ELF-1 (cell line): Measurements from ENCODE around the gene COLEC11.

ENCODE experiments used
- DNase-seq: peaks from one replicate; pipeline ENCODE4 v3.0.0-alpha.2; 2016; ENCODE audit warnings: low read depth, low spot score

COLEC11 gene

DNA sequence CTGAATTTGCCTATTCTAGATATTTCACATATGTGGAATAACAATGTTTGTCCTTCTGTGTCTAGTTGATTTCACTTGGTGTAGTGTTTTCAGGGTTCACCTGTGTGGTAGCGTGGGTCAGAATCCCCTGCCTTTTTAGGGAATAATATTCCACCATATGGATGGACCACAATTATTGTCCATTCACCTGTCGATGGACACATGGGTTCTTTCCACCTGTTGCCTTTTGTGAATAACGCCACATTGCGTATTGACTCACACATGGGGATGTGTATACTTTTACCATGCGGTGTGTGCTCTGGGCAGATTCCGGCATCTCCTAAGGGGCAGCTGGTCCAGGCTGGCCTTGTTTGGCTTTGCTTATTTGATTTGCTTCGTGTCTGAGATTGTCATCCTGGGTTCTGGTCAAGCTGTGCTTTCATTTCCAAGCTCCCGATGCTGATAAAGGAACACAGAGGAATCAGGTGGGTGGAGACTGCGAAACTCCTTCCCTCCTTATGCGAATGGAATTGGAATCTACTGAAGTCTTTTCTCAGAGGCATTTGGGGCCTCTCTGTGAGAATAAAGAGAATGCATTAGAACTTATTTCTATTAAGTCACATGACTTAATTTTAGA, 44.2 kb downstream of the COLEC11 start:
- DNase-seq: no peak

GRCh38 chr2:3639653-3640052, 44.7 kb downstream of the COLEC11 start:
- peak; percentile 1 for DNase-seq

- DNase-seq: peak; percentile 0
Measured at GRCh38 chr2:3641181-3641580, 46.3 kb downstream of the COLEC11 start.

- peak; percentile 1 for DNase-seq
Measured at GRCh38 chr2:3641841-3642421, 47.0 kb downstream of the COLEC11 start.

DNA sequence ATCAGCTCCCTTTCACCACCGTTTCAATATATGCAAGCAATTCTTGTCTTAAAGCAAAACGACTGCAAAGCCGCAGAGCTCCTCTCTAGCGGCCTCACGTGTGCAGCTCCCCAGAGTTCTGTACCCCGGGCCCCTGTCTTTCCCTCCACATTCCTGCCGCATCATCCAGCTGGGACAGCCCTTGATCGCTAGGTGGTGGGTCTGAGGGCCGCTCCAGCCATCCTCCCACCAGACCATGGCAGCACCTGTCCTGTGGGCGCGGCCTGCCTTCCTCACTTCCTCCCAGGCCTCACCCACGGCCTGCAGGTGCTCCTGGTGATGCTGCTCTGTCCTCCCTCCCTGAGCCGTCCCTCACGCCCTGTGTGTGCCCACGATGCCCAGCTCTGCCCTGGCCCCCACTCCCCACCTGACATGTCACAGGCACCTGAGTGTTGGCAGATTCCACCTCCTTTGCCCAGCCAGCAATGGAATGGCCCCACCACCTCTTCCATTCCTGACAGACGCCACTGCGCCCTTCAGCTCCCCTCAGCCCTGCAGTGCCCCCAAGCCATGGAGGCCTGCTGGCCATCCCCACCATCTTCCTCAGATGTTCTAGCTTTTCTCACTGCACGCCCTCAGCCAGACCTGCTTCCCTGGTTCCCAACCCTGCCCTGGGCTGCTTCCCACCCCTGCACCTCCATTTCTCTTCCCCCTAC, 47.8 kb downstream of the COLEC11 start:
- no peak for DNase-seq

- no peak for DNase-seq
Measured at GRCh38 chr2:3643371-3644245, 48.7 kb downstream of the COLEC11 start.

DNA sequence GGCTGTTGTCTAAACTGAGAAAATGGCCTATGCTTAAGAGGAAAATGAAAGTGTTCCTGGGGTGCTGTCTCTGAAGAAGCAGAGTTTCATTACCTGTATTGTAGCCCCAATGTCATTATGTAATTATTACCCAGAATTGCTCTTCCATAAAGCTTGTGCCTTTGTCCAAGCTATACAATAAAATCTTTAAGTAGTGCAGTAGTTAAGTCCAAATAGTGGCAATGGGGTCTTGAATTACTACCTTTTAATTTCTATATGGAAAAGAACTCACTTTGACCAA, 49.3 kb downstream of the COLEC11 start:
- no peak for DNase-seq

GRCh38 chr2:3644891-3645605, 50.1 kb downstream of the COLEC11 start:
- DNase-seq: no peak

DNA sequence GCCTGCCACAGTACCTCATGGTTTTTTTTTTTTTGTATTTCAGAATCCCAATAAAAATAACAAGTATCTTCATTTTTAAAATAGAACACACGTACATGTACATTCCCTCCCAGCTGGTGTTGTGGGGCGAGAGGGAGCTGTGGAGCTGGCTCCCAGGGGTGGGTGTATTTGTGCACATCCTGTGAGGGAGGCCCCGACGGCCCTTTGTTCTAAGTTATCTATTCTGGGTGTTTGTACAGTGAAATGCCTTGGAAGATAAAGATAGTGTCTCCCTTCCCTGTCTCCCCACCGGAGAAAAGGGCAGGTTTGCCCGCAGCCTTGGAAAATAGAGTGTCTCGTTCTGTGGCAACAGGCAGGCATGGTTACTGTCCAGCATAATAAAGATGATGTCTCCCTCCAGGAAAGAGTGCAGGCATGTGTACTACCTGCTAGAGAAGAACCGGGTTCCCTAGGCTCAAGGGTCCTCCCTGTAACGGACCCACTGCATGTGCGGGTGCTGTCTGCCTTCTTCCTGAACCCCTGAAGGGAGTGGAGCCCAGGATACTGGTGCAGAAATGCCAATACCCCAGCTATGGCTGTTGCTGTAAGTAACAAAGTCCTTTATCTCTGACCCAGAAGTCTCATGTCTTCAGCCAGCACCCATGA, 51.0 kb downstream of the COLEC11 start:
- no peak for DNase-seq

DNA sequence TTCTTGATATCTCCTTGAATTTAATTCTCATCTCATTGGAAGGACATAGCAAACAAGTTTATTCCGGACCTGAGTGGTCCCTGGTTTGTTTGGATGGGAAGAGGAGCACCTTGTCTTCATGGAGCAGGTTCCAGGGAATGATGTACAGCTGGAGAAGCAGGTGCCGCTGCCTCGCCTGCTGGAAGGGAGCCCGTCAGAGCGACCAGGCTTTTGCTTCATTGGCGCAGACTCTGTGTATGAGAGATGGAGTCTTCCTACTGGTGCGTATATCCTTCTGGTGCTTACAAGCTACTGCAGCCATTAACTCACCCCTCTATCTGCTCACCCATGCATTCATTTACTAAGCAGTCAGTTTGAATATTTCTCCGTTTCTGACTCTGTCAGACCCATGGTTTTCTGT, 51.5 kb downstream of the COLEC11 start:
- DNase-seq: no peak

- no peak for DNase-seq
Measured at GRCh38 chr2:3647246-3647645, 52.3 kb downstream of the COLEC11 start.

DNA sequence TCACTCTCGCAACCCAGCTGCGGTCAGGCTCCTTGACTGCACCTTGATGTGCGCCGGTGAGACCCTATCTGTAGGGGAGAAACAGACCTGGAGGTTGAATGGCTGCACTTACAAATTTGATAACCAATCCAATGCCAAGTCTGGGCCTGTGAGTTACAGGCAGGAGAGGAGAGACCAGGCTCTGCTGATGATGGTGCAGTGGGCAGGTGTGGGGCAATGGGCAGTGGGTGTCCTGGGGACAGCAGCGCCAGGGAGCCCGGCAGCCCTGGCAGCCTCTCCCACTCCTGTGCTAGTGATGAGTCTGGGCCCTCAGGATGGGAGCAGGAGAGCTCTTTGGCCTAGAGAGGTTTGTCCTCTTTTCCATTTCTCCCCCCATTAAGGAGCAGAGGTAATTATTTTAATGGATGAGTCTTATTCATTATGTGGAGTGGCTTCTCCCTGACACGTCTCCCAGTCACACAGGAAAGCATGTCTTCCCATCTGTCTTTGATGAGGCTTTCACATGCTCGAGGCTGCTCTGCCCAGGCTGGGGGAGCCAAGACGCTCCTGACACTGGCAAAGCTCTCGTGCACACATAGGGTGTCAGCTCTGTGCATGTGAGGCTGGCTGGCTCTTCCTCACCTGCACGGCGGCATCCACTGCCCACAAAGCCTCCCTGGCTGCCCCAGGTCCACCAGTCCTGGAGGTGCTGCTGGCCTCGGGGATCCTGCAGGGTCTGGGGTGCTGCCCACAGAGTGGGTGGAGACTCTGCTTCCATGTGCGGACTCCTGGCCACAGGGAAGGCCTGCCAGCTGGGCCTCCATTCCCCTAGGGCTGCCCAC, 53.1 kb downstream of the COLEC11 start:
- DNase-seq: no peak

GRCh38 chr2:3648652-3649177, 53.8 kb downstream of the COLEC11 start:
- no peak for DNase-seq

GRCh38 chr2:3649581-3649980, 54.7 kb downstream of the COLEC11 start:
- DNase-seq: no peak

GRCh38 chr2:3650140-3650920, 55.4 kb downstream of the COLEC11 start:
- DNase-seq: no peak

DNA sequence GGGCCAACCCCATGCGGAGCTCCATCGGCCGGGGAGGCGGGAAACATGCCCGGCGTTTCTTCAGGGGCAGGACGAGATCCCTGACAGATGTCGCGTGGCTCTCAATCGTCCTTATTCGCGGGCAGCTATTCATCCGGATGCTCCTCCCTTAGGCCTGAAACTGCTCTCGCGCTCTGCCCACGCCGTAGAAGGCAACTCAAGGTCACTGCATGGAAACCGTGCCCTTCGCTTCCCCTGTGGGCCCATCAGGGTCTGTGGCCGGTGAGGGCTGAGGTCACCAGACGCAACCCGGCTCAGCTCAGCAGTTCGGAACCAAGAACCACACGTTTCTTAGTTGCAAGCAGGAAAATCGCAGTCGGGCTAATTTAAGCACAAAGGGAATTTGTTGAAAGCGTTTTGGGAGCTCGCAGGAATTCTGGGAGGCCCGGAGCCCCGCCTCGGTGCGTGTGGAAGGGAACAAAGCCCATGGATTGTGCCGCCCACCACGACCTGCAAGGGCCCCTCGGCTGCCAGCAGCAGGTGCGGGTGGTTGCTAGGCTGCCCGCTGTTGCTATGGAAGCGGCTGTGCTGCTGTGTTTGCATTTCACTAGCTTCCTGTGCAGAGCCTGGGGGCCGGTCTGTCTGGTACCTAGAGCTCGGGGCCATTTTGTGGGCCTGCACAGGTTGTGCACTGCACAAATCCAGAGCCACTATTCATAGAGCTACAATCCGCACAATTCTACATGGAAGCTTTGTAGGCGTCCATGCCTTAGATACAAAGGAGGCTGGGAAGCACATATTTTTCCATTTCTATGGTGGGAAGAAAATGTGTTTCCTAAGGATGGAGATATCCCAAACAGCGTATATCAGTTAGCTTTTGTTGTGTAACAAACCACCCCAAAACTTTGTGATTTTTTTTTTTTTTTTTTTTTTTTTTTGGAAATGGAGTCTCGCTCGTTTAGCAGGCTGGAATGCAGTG, 57.1 kb downstream of the COLEC11 start:
- peak; percentile 91 for DNase-seq

DNA sequence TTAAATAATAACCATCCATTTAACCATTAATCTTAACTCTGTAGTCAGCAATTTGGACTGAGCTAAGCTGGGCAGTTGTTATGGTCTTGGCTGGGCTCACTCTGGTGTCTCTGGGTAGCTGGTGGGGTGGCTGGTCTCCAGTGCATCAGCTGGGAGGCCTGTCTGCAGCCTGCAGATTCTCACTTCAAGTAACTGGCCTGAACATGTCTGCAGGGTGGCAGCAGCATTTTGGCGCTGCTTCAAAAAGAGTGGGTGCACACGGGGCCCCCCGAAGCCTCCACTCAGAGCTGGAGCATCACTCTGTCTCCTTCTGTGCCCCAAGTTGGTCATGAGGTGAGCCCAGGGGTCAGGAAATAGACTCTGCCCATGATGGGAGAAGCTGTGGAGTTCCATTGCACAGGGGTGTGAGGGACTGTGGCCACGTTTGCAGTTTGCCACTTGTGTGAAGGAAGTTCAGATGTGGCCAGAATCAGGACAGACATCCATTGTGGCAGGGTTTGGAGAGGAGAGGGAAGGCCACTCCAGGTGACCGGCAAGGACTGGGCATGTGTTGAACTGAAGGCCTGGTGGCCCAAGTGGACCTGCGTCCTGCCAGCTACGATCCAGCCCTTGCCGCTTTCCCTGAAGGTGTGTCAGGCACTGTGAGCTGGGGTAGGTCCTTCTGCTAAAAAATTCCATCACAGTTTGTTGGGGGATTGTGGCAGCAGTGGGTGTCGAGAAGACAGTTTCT, 58.1 kb downstream of the COLEC11 start:
- no peak for DNase-seq

- DNase-seq: no peak
Measured at GRCh38 chr2:3654011-3654410, 59.1 kb downstream of the COLEC11 start.
